ENCODE results near the gene TXNRD2. TPM values are rescaled to one million over a fixed set of nuclear protein-coding genes. Genes with fewer than 3 reads are reported as not detected.

Gene TXNRD2
- total and polyA plus RNA-seq, 10 of the 15 experiments (the other 5 are each of a cell fraction or from before 2014, with no cell fraction given) = 1.6 to 26.0 (median 13.9) TPM

- peak; percentile 92 for TF ChIP-seq ZNF687 (IDR thresholded peaks at IDR 0.05)
- no peak for TF ChIP-seq ETV6 (conservative IDR thresholded peaks at IDR 0.05 in 1 of 2, IDR thresholded peaks at IDR 0.05 in 1 of 2; ENCODE audit: borderline replicate concordance in 1 of 2, low read depth in 1 of 2)
- TF ChIP-seq NRF1 (conservative IDR thresholded peaks at IDR 0.05; ENCODE audit: low read depth, low read length) = peak; percentile 95
- TF ChIP-seq HCFC1 (IDR thresholded peaks at IDR 0.05; ENCODE audit: low read length) = peak; percentile 52
- TF ChIP-seq USF2 (IDR thresholded peaks at IDR 0.05; ENCODE audit: borderline replicate concordance, low read depth, low read length) = peak; percentile 34
- TF ChIP-seq JUND (IDR thresholded peaks at IDR 0.05; ENCODE audit: low read depth, low read length) = no peak
- TF ChIP-seq TARDBP (IDR thresholded peaks at IDR 0.05; ENCODE audit: borderline replicate concordance) = no peak
- peak; percentile 57; the same call in 1 of the 2 replicates for TF ChIP-seq RB1 (IDR thresholded peaks at IDR 0.05; ENCODE audit: borderline replicate concordance)
- no peak; a peak in 1 of 4 replicates for TF ChIP-seq IKZF2 (IDR thresholded peaks at IDR 0.05)
- no peak for TF ChIP-seq TCF3 (IDR thresholded peaks at IDR 0.05; ENCODE audit: borderline replicate concordance, insufficient read depth, low read depth, low read length)
- no peak for TF ChIP-seq NR2C1 (IDR thresholded peaks at IDR 0.05)
- TF ChIP-seq IKZF1 (conservative IDR thresholded peaks at IDR 0.05) = peak; percentile 99
- 0 out of 2 replicates have a peak, but pooled peaks have one; percentile 19 for TF ChIP-seq CREM (IDR thresholded peaks at IDR 0.05; ENCODE audit: low read depth)
- TF ChIP-seq RAD21 (IDR thresholded peaks at IDR 0.05; ENCODE audit: insufficient read depth, low read depth, low read length) = no peak
- TF ChIP-seq BCLAF1 (IDR thresholded peaks at IDR 0.05) = no peak
- peak; percentile 89 for TF ChIP-seq MAX (IDR thresholded peaks at IDR 0.05; ENCODE audit: low read depth, low read length)
- no peak for TF ChIP-seq USF1 (IDR thresholded peaks at IDR 0.05; ENCODE audit: borderline replicate concordance, extremely low read length, insufficient read depth, low read depth, low read length)
- TF ChIP-seq ATF3 (IDR thresholded peaks at IDR 0.05; ENCODE audit: borderline replicate concordance, extremely low read depth, low read depth, low read length) = no peak
- TF ChIP-seq STAT1 (conservative IDR thresholded peaks at IDR 0.05) = 0 out of 2 replicates have a peak, but pooled peaks have one; percentile 54
Measured at GRCh38 chr22:19854778-19855503, 86.7 kb downstream of the TXNRD2 start, which contains the start of the genes GNB1L and RTL10 (continued).
